ENCODE measurements around the gene SLC25A21.

Gene SLC25A21

GRCh38 chr14:36683083-36683724, 489.2 kb downstream of the SLC25A21 start:
- no peak overlapping the region for H3K4me3 ChIP-seq (ENCODE audit: low read length)
- H3K36me3 ChIP-seq (ENCODE audit: control insufficient read depth, insufficient read depth, low read length), result no peaks in the 10 kb centered on the region
- no peaks in the 10 kb centered on the region for H3K27me3 ChIP-seq (ENCODE audit: control insufficient read depth, insufficient read depth, low read length)
- H3K27ac ChIP-seq (ENCODE audit: low read depth, low read length), result no peak overlapping the region
- no peaks in the 10 kb centered on the region for H3K4me1 ChIP-seq (ENCODE audit: control insufficient read depth, insufficient read depth, low read length)
- H3K9ac ChIP-seq (ENCODE audit: low read length), result no peak overlapping the region

GRCh38 chr14:36682338-36682737, 490.1 kb downstream of the SLC25A21 start:
- Histone ChIP-seq H3K4me1 (ENCODE audit: control insufficient read depth, insufficient read depth, low read length) (no peaks in the 10 kb centered on the region), H3K9ac (ENCODE audit: low read length) (no peak overlapping the region), H3K27ac (ENCODE audit: low read depth, low read length) (no peak overlapping the region), H3K4me3 (ENCODE audit: low read length) (no peak overlapping the region), H3K27me3 (ENCODE audit: control insufficient read depth, insufficient read depth, low read length) (no peaks in the 10 kb centered on the region), H3K36me3 (ENCODE audit: control insufficient read depth, insufficient read depth, low read length) (no peaks in the 10 kb centered on the region)

- Histone ChIP-seq H3K36me3 (ENCODE audit: control insufficient read depth, insufficient read depth, low read length) (no peaks in the 10 kb centered on the region), H3K4me1 (ENCODE audit: control insufficient read depth, insufficient read depth, low read length) (no peaks in the 10 kb centered on the region), H3K27ac (ENCODE audit: low read depth, low read length) (no peak overlapping the region), H3K9ac (ENCODE audit: low read length) (no peak overlapping the region), H3K4me3 (ENCODE audit: low read length) (no peak overlapping the region), H3K27me3 (ENCODE audit: control insufficient read depth, insufficient read depth, low read length) (no peaks in the 10 kb centered on the region)
Measured at GRCh38 chr14:36676236-36676635, 496.2 kb downstream of the SLC25A21 start.

- H3K27ac ChIP-seq (ENCODE audit: low read depth, low read length), result no peak overlapping the region
- no peaks in the 10 kb centered on the region for H3K36me3 ChIP-seq (ENCODE audit: control insufficient read depth, insufficient read depth, low read length)
- no peaks in the 10 kb centered on the region for H3K27me3 ChIP-seq (ENCODE audit: control insufficient read depth, insufficient read depth, low read length)
- H3K4me3 ChIP-seq (ENCODE audit: low read length), result no peak overlapping the region
- no peak overlapping the region for H3K9ac ChIP-seq (ENCODE audit: low read length)
- no peaks in the 10 kb centered on the region for H3K4me1 ChIP-seq (ENCODE audit: control insufficient read depth, insufficient read depth, low read length)
Measured at GRCh38 chr14:36675581-36675980, 496.8 kb downstream of the SLC25A21 start.

- Histone ChIP-seq H3K27me3 (ENCODE audit: control insufficient read depth, insufficient read depth, low read length) (no peaks in the 10 kb centered on the region), H3K4me3 (ENCODE audit: low read length) (no peak overlapping the region)
Measured at GRCh38 chr14:36674659-36675058, 497.7 kb downstream of the SLC25A21 start.

GRCh38 chr14:36672095-36672494, 500.3 kb downstream of the SLC25A21 start:
- H3K27ac ChIP-seq (ENCODE audit: low read depth, low read length), result no peak overlapping the region
- no peak overlapping the region for H3K9ac ChIP-seq (ENCODE audit: low read length)
- peaks cover 4% of the 10 kb centered on the region for H3K27me3 ChIP-seq (ENCODE audit: control insufficient read depth, insufficient read depth, low read length)
- no peak overlapping the region for H3K4me3 ChIP-seq (ENCODE audit: low read length)
- H3K4me1 ChIP-seq (ENCODE audit: control insufficient read depth, insufficient read depth, low read length), result no peaks in the 10 kb centered on the region
- no peaks in the 10 kb centered on the region for H3K36me3 ChIP-seq (ENCODE audit: control insufficient read depth, insufficient read depth, low read length)

More at GRCh38 chr14:36674659-36675058, 497.7 kb downstream of the SLC25A21 start:
- Histone ChIP-seq H3K36me3 (ENCODE audit: control insufficient read depth, insufficient read depth, low read length) (no peaks in the 10 kb centered on the region), H3K4me1 (ENCODE audit: control insufficient read depth, insufficient read depth, low read length) (no peaks in the 10 kb centered on the region), H3K9ac (ENCODE audit: low read length) (no peak overlapping the region), H3K27ac (ENCODE audit: low read depth, low read length) (no peak overlapping the region)

- no peak overlapping the region for H3K27ac ChIP-seq (ENCODE audit: low read depth, low read length)
- H3K4me1 ChIP-seq (ENCODE audit: control insufficient read depth, insufficient read depth, low read length), result no peaks in the 10 kb centered on the region
- peaks cover 12% of the 10 kb centered on the region for H3K27me3 ChIP-seq (ENCODE audit: control insufficient read depth, insufficient read depth, low read length)
- H3K9ac ChIP-seq (ENCODE audit: low read length), result no peak overlapping the region
- no peak overlapping the region for H3K4me3 ChIP-seq (ENCODE audit: low read length)
- no peaks in the 10 kb centered on the region for H3K36me3 ChIP-seq (ENCODE audit: control insufficient read depth, insufficient read depth, low read length)
Measured at GRCh38 chr14:36671149-36671548, 501.3 kb downstream of the SLC25A21 start.

GRCh38 chr14:36667679-36668078, 504.7 kb downstream of the SLC25A21 start:
- H3K4me1 ChIP-seq (ENCODE audit: control insufficient read depth, insufficient read depth, low read length), result peaks cover 5% of the 10 kb centered on the region
- no peak overlapping the region for H3K9ac ChIP-seq (ENCODE audit: low read length)
- H3K27ac ChIP-seq (ENCODE audit: low read depth, low read length), result no peak overlapping the region
- H3K4me3 ChIP-seq (ENCODE audit: low read length), result no peak overlapping the region
- no peaks in the 10 kb centered on the region for H3K36me3 ChIP-seq (ENCODE audit: control insufficient read depth, insufficient read depth, low read length)
- peaks cover 28% of the 10 kb centered on the region for H3K27me3 ChIP-seq (ENCODE audit: control insufficient read depth, insufficient read depth, low read length)

GRCh38 chr14:36666416-36667206, 505.8 kb downstream of the SLC25A21 start:
- Histone ChIP-seq H3K9ac (ENCODE audit: low read length) (no peak overlapping the region), H3K36me3 (ENCODE audit: control insufficient read depth, insufficient read depth, low read length) (no peaks in the 10 kb centered on the region), H3K27ac (ENCODE audit: low read depth, low read length) (no peak overlapping the region), H3K4me1 (ENCODE audit: control insufficient read depth, insufficient read depth, low read length) (peaks cover 8% of the 10 kb centered on the region), H3K27me3 (ENCODE audit: control insufficient read depth, insufficient read depth, low read length) (peaks cover 34% of the 10 kb centered on the region), H3K4me3 (ENCODE audit: low read length) (no peak overlapping the region)

GRCh38 chr14:36665887-36666415, 506.5 kb downstream of the SLC25A21 start:
- Histone ChIP-seq H3K27me3 (ENCODE audit: control insufficient read depth, insufficient read depth, low read length) (peaks cover 41% of the 10 kb centered on the region), H3K4me3 (ENCODE audit: low read length) (no peak overlapping the region), H3K36me3 (ENCODE audit: control insufficient read depth, insufficient read depth, low read length) (no peaks in the 10 kb centered on the region), H3K27ac (ENCODE audit: low read depth, low read length) (no peak overlapping the region), H3K4me1 (ENCODE audit: control insufficient read depth, insufficient read depth, low read length) (peaks cover 8% of the 10 kb centered on the region), H3K9ac (ENCODE audit: low read length) (no peak overlapping the region)

- Histone ChIP-seq H3K4me1 (ENCODE audit: control insufficient read depth, insufficient read depth, low read length) (peaks cover 8% of the 10 kb centered on the region), H3K9ac (ENCODE audit: low read length) (no peak overlapping the region), H3K27me3 (ENCODE audit: control insufficient read depth, insufficient read depth, low read length) (peaks cover 48% of the 10 kb centered on the region), H3K36me3 (ENCODE audit: control insufficient read depth, insufficient read depth, low read length) (no peaks in the 10 kb centered on the region), H3K4me3 (ENCODE audit: low read length) (no peak overlapping the region), H3K27ac (ENCODE audit: low read depth, low read length) (no peak overlapping the region)
Measured at GRCh38 chr14:36664322-36665193, 507.8 kb downstream of the SLC25A21 start.
